H1 (cell line): ENCODE data around the gene HJURP. TPM values are rescaled to one million over a fixed set of nuclear protein-coding genes. Genes with fewer than 3 reads are reported as not detected.

Source experiments
- CTCF ChIA-PET: fragments of 300-600 bp; sonication (Branson Sonifier 250); formaldehyde crosslinking; loops from one replicate; lab custom pipeline; 2021; ENCODE audit not compliant: partially characterized antibody; lab: Charles Lee
- POLR2A ChIA-PET: fragments of 300-600 bp; sonication (Branson Sonifier 250); formaldehyde crosslinking; loops from one replicate; lab custom pipeline; 2021; ENCODE audit warnings: inconsistent platforms; ENCODE audit not compliant: partially characterized antibody; lab: Charles Lee
- DNase-seq, 2 experiments: peaks; one replicate each; pipeline versions ENCODE4 v3.0.0 to v3.0.0-alpha.2; 2010 to 2022; ENCODE audit warnings: low spot score in 2 of 2, low read depth in 1 of 2, mixed read lengths in 1 of 2
- FAIRE-seq: peaks from 2 replicates; lab custom pipeline; 2011; peaks lifted over from hg19 to GRCh38; lab: Jason Lieb, UNC
- H2AFZ ChIP-seq: 2 replicates; pipeline ENCODE4 v1.8.1; 2012; ENCODE audit warnings: low read length, inconsistent platforms
- H2AK5ac ChIP-seq: 2 replicates; pipeline ENCODE4 v1.6.1; 2013; ENCODE audit warnings: low read depth, low read length
- H2BK120ac ChIP-seq: replicated peaks from 2 replicates; pipeline ENCODE3; 2013; ENCODE audit warnings: low read depth, low read length, inconsistent platforms
- H2BK12ac ChIP-seq: 2 replicates; pipeline ENCODE4 v1.6.1; 2013; ENCODE audit warnings: low read depth, low read length
- H2BK15ac ChIP-seq: 2 replicates; pipeline ENCODE4 v1.6.1; 2013; ENCODE audit warnings: low read length
- H2BK20ac ChIP-seq: 2 replicates; pipeline ENCODE4 v1.6.1; 2013; ENCODE audit warnings: low read length
- H2BK5ac ChIP-seq: 2 replicates; pipeline ENCODE4 v1.6.1; 2013; ENCODE audit warnings: low read depth, low read length
- H3K14ac ChIP-seq: 2 replicates; pipeline ENCODE4 v1.6.1; 2013; ENCODE audit warnings: inconsistent platforms; ENCODE audit not compliant: insufficient read length
- H3K18ac ChIP-seq: 2 replicates; pipeline ENCODE4 v1.6.1; 2013; ENCODE audit warnings: low read length; ENCODE audit errors: extremely low read depth
- H3K23ac ChIP-seq: 2 replicates; pipeline ENCODE4 v1.6.1; 2013; ENCODE audit warnings: inconsistent platforms; ENCODE audit not compliant: insufficient read length
- H3K23me2 ChIP-seq: 2 replicates; pipeline ENCODE4 v1.6.1; 2013; ENCODE audit warnings: low read depth, low read length
- H3K27ac ChIP-seq: 2 replicates; pipeline ENCODE4 v1.6.1; 2011; ENCODE audit warnings: low read depth, low read length, inconsistent platforms
- H3K27me3 ChIP-seq, 4 experiments: replicated peaks in 1 of 4; 1 replicate in 1 of 4; 2 replicates in 3 of 4; pipeline versions ENCODE4 v1.6.1 to v1.8.1; 2011 to 2013; ENCODE audit warnings: low read length in 3 of 4, mild to moderate bottlenecking in 3 of 4, inconsistent platforms in 2 of 4, mixed read lengths in 2 of 4, moderate library complexity in 1 of 4; ENCODE audit not compliant: control insufficient read depth in 3 of 4, insufficient read depth in 3 of 4; ENCODE audit errors: extremely low read depth in 1 of 4
- H3K36me3 ChIP-seq, 4 experiments: 2 replicates each; pipeline versions ENCODE4 v1.6.1 to v1.8.1; 2011 to 2013; ENCODE audit warnings: mild to moderate bottlenecking in 4 of 4, low read length in 3 of 4, moderate library complexity in 2 of 4, control low read depth in 1 of 4, inconsistent platforms in 1 of 4; ENCODE audit not compliant: insufficient read depth in 4 of 4, control insufficient read depth in 2 of 4
- H3K4ac ChIP-seq: replicated peaks from 2 replicates; pipeline ENCODE3; 2013; ENCODE audit warnings: low read length, low read depth, mixed read lengths, inconsistent platforms; ENCODE audit not compliant: insufficient read length
- H3K4me1 ChIP-seq, 4 experiments: replicated peaks in 1 of 4; 1 replicate in 1 of 4; 2 replicates in 3 of 4; pipeline versions ENCODE4 v1.6.1 to v1.8.1; 2011 to 2013; ENCODE audit warnings: low read length in 3 of 4, inconsistent platforms in 2 of 4, mixed read lengths in 1 of 4; ENCODE audit not compliant: insufficient read depth in 4 of 4, control insufficient read depth in 3 of 4
- H3K4me2 ChIP-seq, 2 experiments: 2 replicates each; pipeline versions ENCODE4 v1.6.1 to v1.8.1; 2011 to 2013; ENCODE audit warnings: low read depth in 2 of 2, low read length in 2 of 2, control low read depth in 1 of 2, inconsistent platforms in 1 of 2, mild to moderate bottlenecking in 1 of 2; ENCODE audit not compliant: insufficient read depth in 1 of 2
- H3K4me3 ChIP-seq, 4 experiments: fragments of 200-600, 300-600 bp in 1 of 4; sonication (generic), shearing (Covaris generic), sonication (Bioruptor Twin) in 1 of 4; 2 replicates each; pipeline versions ENCODE4 v1.5.1 to v1.8.1; 2011 to 2016; ENCODE audit warnings: low read length in 4 of 4, low read depth in 3 of 4, control low read depth in 2 of 4, inconsistent platforms in 2 of 4, mild to moderate bottlenecking in 2 of 4, mixed read lengths in 1 of 4, moderate library complexity in 1 of 4; ENCODE audit not compliant: insufficient read depth in 2 of 4; ENCODE audit errors: extremely low read depth in 1 of 4
- H3K56ac ChIP-seq: replicated peaks from 2 replicates; pipeline ENCODE3; 2013; ENCODE audit warnings: low read depth, mild to moderate bottlenecking, mixed read lengths, low read length, inconsistent platforms; ENCODE audit not compliant: insufficient read length
- H3K79me1 ChIP-seq: 2 replicates; pipeline ENCODE4 v1.6.1; 2013; ENCODE audit warnings: low read depth, low read length, control low read depth
- H3K79me2 ChIP-seq, 2 experiments: 2 replicates each; pipeline versions ENCODE4 v1.6.1 to v1.8.1; 2012 to 2013; ENCODE audit warnings: low read length in 2 of 2, mild to moderate bottlenecking in 2 of 2, inconsistent platforms in 1 of 2; ENCODE audit not compliant: insufficient read depth in 2 of 2, control insufficient read depth in 1 of 2
- H3K9ac ChIP-seq, 4 experiments: replicated peaks in 1 of 4; 1 replicate in 1 of 4; 2 replicates in 3 of 4; pipeline versions ENCODE4 v1.6.1 to v1.8.1; 2011 to 2013; ENCODE audit warnings: low read depth in 3 of 4, low read length in 3 of 4, control low read depth in 2 of 4, mild to moderate bottlenecking in 2 of 4, moderate library complexity in 2 of 4, inconsistent platforms in 1 of 4; ENCODE audit errors: extremely low read depth in 1 of 4
- H3K9me3 ChIP-seq, 2 experiments: 2 replicates each; pipeline versions ENCODE4 v1.6.1 to v1.8.1; 2012 to 2013; ENCODE audit warnings: mild to moderate bottlenecking in 2 of 2, moderate library complexity in 2 of 2, control low read depth in 1 of 2, inconsistent platforms in 1 of 2, low read depth in 1 of 2, low read length in 1 of 2, mixed read lengths in 1 of 2; ENCODE audit not compliant: insufficient read depth in 2 of 2
- H4K20me1 ChIP-seq, 2 experiments: replicated peaks in 1 of 2; 2 replicates each; pipeline versions ENCODE3 to v1.8.1; 2011 to 2013; ENCODE audit warnings: inconsistent platforms in 2 of 2, low read length in 2 of 2, mild to moderate bottlenecking in 1 of 2; ENCODE audit not compliant: insufficient read depth in 2 of 2, control insufficient read depth in 1 of 2
- H4K5ac ChIP-seq: 2 replicates; pipeline ENCODE4 v1.6.1; 2013; ENCODE audit warnings: low read length, low read depth, mixed read lengths, inconsistent platforms; ENCODE audit not compliant: insufficient read length
- H4K8ac ChIP-seq: 2 replicates; pipeline ENCODE4 v1.8.0; 2013; ENCODE audit warnings: mild to moderate bottlenecking, moderate library complexity, low read length, inconsistent platforms; ENCODE audit not compliant: insufficient read depth; ENCODE audit errors: extremely low read depth
- H4K91ac ChIP-seq: replicated peaks from 2 replicates; pipeline ENCODE3; 2013; ENCODE audit warnings: low read length, mixed read lengths, inconsistent platforms; ENCODE audit not compliant: insufficient read length
- BACH1 ChIP-seq: IDR thresholded peaks from 2 replicates; pipeline ENCODE4 v1.6.1; 2012; ENCODE audit warnings: low read length, improper control_type of control experiment
- WGBS, 2 experiments: shearing (Covaris generic) in 1 of 2; methylation state at CpG; one replicate each; pipeline versions ENCODE4 v1.1.6 to v1.1.7; 2013 to 2015; ENCODE audit warnings: low lambda C conversion rate in 2 of 2, mixed read lengths in 2 of 2, inconsistent platforms in 1 of 2, low coverage in 1 of 2, missing lambda C conversion rate in 1 of 2; ENCODE audit not compliant: insufficient replicate concordance in 2 of 2, insufficient coverage in 1 of 2, insufficient read length in 1 of 2; ENCODE audit errors: extremely low coverage in 1 of 2, missing lambda C conversion rate in 1 of 2; 5-methylcytosine and 5-hydroxymethylcytosine counted together
- polyA plus RNA-seq, 7 experiments: library from polyadenylated mRNA; depleted of rRNA in 3 of 7; stranded (reverse) in 5 of 7; unstranded in 2 of 7; fragments of >200 nt in 5 of 7; fragments of 200-250 nt in 2 of 7; gene quantifications; 1 replicate in 5 of 7; 2 replicates in 1 of 7; 4 replicates in 1 of 7; pipeline versions ENCODE4 v1.2.1 to v1.2.3, GENCODE V29; 2011 to 2013; ENCODE audit warnings: missing spikeins in 2 of 7, mixed read lengths in 2 of 7
- total RNA-seq: library from RNA; stranded (reverse); fragmentation: NEBNext Ultra II Directional; extraction: Animal tissue kit (Norgen Biotek cat#: 25700); gene quantifications from 2 replicates; pipeline ENCODE4 v1.2.1, GENCODE V29; 2021

HJURP gene
- total and polyA plus RNA-seq, 2 of the 8 experiments (the other 6 are each of a cell fraction or from before 2014, with no cell fraction given): 49.3 to 60.5 TPM

DNA sequence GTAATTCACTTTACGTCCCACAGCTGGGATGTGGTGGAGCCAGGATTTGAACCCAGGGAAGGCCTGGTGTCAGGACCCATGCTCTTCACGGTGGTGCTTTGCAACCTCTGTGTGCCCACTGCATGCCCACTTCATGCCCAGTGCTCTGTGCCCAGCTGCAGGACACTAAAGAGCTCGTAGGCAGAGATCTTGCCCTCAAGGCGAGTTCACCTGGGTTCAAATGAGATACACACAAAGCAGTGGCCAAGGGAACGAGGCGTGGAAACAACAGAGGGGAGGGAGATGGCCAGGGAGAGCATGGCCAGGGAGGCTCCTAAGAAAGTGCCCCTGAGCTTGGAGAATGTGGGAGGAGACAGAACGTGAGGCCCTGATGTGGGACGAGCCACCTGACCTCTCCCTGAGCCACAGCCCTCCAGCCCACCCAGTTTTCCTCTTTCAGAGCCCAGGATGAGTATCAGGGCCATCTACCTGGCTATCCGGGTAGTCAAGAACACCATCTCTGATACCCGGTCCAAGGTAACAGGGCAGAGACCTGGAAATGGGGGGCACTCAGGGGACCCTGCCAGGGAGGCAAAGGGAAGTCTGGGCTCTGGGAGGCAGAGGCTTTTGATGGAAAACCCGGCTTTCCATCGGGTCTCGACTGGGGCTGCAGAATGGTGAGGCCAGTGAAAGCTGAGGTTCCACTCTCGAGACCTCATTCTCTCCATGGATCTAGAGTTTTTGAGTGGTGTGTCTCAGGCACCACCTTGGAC is 55.8 kb downstream of the HJURP start:
- Histone ChIP-seq H3K79me2 (no peaks in the 10 kb centered on the region), H3K79me1 (no peaks in the 10 kb centered on the region), H4K91ac (no peak overlapping the region), H3K18ac (no peak overlapping the region), H3K9me3 (peaks cover 0 to 3% of the 10 kb centered on the region in 2 experiments; a peak in 2 of 4 replicates), H4K20me1 (no peaks in the 10 kb centered on the region), H3K27me3 (no peaks in the 10 kb centered on the region), H2AFZ (no peak overlapping the region), H3K4me1 (no peaks in the 10 kb centered on the region), H3K9ac (no peak overlapping the region), H3K4me2 (no peak overlapping the region), H3K14ac (no peak overlapping the region), H2BK12ac (0 out of 2 replicates have a peak overlapping the region, but pooled peaks have one; percentile 27), H3K4ac (no peak overlapping the region), H2BK20ac (no peak overlapping the region), H3K56ac (no peak overlapping the region), H3K4me3 (no peak overlapping the region), H4K8ac (no peak overlapping the region), H3K36me3 (no peaks in the 10 kb centered on the region), H3K23ac (no peak overlapping the region), H2AK5ac (no peak overlapping the region), H2BK120ac (no peak overlapping the region), H3K23me2 (no peaks in the 10 kb centered on the region), H2BK15ac (no peak overlapping the region), H3K27ac (no peak overlapping the region), H2BK5ac (no peak overlapping the region), H4K5ac (no peak overlapping the region)
- ChIA-PET CTCF (no interaction called here), POLR2A (interaction anchor here (0.7 kb wide), 1 partner anchor 426 kb away, joined by 3 read pairs; no protein-coding TSS in a partner anchor)
- DNase-seq (peak in 1 of 2 experiments; percentile 19), FAIRE-seq (no peak)
- 83% methylated on average over 13 of the region's 14 CpGs; no CpG with 5 or more reads in 1 of the 2 experiments for WGBS, 2 experiments
- no peak for TF ChIP-seq BACH1
